Mononuclear cell (primary cell): ENCODE data around the gene RARRES1. TPM values are rescaled to one million over a fixed set of nuclear protein-coding genes. Genes with fewer than 3 reads are reported as not detected.
A peak's percentile ranks its signal among the peaks of the same experiment; 100 is the strongest.
"Not testable (repeated sequence)": the region's sequence is repeated elsewhere in the genome, so short reads cannot be mapped to it uniquely, and the experiment has no call there.

Source experiments
- H3K27me3 ChIP-seq: 2 replicates; pipeline ENCODE4 v1.6.0; 2011; ENCODE audit warnings: low read length, control low read depth; ENCODE audit not compliant: insufficient read depth
- H3K4me1 ChIP-seq: 2 replicates; pipeline ENCODE4 v1.5.1; 2011; ENCODE audit warnings: mild to moderate bottlenecking, low read length, control low read depth; ENCODE audit not compliant: insufficient read depth
- H3K4me3 ChIP-seq: 2 replicates; pipeline ENCODE4 v1.5.1; 2011; ENCODE audit warnings: mild to moderate bottlenecking, low read length, moderate library complexity
- H3K9me3 ChIP-seq: 2 replicates; pipeline ENCODE4 v1.5.1; 2011; ENCODE audit warnings: low read depth, mild to moderate bottlenecking, control low read depth, low read length
- total RNA-seq: library from RNA; depleted of rRNA; stranded (reverse); fragments of >200 nt; gene quantifications from one replicate; pipeline ENCODE4 v1.2.3, GENCODE V29; 2012

RARRES1 gene
- total RNA-seq, 1 donor, result not detected

DNA sequence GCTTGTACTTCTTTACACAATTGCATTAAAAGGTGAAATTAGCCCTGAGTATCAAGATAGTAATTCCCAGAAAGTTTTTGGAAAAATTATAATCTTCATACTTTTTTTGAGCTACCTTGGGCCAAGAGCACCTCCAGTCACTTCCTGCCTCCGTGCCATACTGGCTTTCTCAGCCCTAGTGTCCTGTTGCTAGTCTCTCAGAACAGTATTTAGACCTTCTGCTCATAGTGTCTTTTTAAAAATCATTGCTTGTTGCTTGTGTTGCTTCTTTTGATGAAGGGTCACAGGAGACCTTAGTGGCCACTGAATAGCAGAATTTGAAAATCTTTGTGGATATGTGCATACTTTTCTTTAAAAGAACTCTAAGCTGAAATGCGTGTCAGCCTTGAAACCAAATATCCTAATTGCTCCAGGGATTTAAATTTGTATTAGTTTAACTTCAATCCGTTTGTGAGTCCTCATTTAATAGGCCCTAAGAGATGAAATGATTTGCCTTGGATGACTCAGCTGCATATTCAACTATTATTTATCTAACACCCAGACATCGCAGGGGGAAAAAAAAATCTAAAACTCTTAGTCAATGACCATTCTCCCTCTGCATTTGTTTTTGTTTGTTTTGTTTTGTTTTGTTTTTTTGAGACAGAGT, 30.7 kb downstream of the RARRES1 start:
- Histone ChIP-seq H3K4me1 (no peaks in the 10 kb centered on the region), H3K4me3 (no peak overlapping the region), H3K27me3 (no peaks in the 10 kb centered on the region), H3K9me3 (no peaks in the 10 kb centered on the region)

DNA sequence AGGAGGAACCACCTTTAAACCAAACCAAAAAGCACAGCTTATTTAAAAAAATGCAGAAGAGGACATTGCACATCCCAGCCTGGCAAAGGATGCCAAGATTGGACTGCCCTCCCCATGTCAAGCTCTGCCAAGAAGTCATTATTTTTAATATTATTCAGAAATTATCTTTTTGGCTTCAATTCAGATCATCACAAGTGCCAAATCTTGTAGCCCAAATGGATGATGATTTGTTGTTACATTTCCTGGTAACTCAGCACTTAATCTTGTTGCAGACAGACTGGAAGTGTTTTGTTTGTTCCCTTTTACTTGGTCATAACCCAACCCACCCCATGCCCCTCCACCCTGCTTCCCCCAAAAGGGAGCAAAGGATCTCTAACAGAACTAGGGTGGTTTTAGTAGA, 31.7 kb downstream of the RARRES1 start:
- Histone ChIP-seq H3K9me3 (no peaks in the 10 kb centered on the region), H3K4me1 (no peaks in the 10 kb centered on the region), H3K4me3 (no peak overlapping the region), H3K27me3 (no peaks in the 10 kb centered on the region)

DNA sequence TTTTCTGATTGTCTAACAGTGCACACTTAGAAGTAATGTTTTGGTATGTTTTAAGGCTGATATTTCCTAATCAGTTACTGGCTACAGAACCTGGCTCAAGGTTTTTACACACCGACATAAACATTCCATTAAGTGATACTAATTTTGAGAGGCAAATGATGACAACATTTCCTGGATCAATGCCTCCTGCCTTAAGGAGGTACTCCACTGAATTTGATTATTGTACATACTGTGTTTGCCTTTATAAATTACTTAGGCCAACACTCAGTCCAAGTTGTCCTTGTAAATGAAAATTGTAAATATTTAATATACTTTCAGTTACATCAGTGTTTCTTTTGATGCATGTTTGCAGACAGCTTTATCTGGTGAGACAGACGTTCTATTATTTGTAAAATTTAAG, 35.6 kb downstream of the RARRES1 start:
- no peak overlapping the region for H3K4me3 ChIP-seq
- H3K4me1 ChIP-seq, result no peaks in the 10 kb centered on the region
- H3K27me3 ChIP-seq, result no peaks in the 10 kb centered on the region
- no peaks in the 10 kb centered on the region for H3K9me3 ChIP-seq

DNA sequence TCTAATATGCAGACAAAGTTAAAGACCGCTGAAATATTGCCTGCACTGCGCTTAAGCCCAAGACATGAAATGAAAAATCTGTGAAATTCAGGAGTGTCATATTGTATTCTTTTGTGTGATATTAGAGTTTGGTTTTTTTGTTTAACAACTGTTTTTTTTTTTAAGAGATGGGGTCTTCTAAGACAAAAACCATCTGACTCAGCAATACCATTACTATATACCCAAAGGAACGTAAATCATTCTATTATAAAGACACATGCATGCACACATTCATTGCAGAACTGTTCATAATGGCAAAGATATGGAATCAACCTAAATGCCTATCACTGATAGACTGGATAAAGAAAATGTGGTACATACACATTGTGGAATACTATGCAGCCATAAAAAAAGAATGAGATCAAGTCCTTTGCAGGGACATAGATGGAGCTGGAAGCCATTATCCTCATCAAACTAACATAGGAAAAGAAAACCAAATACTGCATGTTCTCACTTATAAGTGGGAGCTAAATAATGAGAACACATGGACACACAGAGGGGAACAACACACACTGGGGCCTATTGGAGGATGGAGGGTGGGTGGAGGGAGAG, 38.3 kb downstream of the RARRES1 start:
- H3K9me3 ChIP-seq, H3K4me3 ChIP-seq, H3K4me1 ChIP-seq, H3K27me3 ChIP-seq: not testable (repeated sequence)

DNA sequence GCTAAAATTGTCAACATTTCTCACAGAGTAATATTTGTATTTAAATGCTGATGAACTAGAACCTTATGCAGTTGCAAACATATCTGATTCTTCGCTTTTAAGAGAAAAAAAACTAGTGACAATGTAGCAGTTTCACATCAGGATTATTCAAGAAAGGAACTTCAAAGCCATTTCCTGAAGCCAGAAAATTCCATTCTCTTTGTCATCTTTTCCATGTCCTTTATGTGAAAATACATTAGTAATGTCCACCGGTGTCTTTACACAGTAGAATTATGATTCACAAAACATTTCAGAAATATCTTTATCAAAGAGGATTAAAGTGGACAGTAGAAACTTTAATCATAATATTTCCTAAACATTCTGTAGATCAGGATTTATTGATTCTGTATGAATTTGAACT, 47.1 kb downstream of the RARRES1 start:
- Histone ChIP-seq H3K9me3 (no peaks in the 10 kb centered on the region), H3K4me3 (no peak overlapping the region), H3K4me1 (no peaks in the 10 kb centered on the region), H3K27me3 (no peaks in the 10 kb centered on the region)

DNA sequence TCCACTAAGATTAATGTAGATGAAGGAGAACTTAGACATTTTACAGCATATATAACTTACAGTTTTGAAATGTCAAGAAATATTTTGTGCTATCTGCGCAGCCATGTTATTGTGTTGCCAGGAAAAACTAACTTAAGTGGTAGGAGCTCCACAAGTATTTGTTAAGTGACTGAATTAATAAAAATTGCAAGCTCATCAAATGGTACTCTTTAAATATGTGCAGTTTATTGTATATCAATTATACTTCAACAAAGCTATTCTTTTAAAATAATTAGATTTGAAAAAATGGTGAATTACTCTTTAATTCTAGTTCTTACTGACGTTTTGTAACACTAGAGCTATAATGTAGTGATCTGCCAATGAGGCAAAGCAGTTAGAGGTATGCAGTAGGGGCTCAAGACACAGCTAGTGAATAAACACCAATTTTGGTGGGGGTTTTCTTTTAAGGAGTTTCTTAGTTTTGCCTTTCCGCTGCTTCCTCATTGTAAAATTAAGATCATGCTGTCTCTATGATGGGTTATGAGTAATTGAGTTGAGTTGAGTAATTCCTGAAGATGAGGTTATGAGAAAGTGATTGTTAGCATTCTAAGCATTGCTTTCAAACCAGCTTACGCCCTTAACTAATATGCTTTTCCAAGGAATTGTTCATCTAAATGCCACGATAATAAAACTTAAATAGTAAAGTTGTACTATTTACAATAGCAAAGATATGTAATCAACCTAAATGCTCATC, 48.9 kb downstream of the RARRES1 start:
- H3K4me1 ChIP-seq, result no peaks in the 10 kb centered on the region
- H3K9me3 ChIP-seq, result no peaks in the 10 kb centered on the region
- H3K27me3 ChIP-seq, result no peaks in the 10 kb centered on the region
- H3K4me3 ChIP-seq, result no peak overlapping the region

DNA sequence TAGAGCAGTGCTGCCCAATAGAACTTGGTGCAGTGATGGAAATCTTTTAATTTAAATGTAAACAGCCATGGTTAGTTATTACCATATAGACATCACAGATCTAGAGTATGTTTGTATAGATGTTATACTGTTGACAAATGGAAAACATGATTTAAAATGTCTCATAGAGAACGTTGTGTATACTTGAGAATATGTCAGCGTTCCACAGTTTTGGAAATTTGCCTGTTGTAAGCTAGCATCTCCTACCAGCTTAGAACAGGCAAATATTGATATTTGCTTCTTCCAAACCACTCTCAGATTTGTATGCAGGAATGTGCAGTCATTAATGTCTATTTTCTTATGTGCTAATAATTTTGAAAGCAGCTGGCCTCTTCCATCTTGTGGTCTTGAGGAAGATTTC, 51.4 kb downstream of the RARRES1 start:
- Histone ChIP-seq H3K9me3 (no peaks in the 10 kb centered on the region), H3K27me3 (no peaks in the 10 kb centered on the region)

DNA sequence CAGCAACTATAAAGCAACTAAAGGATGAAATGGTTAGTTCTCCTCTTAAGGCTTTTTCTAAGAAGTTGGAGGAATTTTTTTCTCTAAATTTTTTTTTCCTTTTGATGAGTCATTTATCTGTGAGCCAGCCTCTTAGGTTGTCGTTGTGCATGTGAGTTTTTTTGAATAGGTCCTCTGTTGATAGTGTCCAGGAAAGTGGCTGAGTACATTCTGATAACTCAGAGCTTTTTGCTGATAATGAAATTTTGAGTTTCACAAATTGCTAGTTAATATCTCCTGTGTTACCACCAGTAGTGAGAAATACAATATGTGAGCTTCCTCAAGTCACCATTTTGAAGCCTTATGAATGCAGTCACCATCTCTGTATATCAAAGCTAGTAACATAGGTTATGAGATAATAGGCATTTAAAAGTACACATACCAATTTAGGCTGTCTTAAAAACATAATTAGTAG, 52.7 kb downstream of the RARRES1 start:
- Histone ChIP-seq H3K4me3 (no peak overlapping the region), H3K9me3 (no peaks in the 10 kb centered on the region), H3K4me1 (no peaks in the 10 kb centered on the region), H3K27me3 (no peaks in the 10 kb centered on the region)

More for the DNA sequence above, 51.4 kb downstream of the RARRES1 start:
- Histone ChIP-seq H3K4me3 (no peak overlapping the region), H3K4me1 (no peaks in the 10 kb centered on the region)

DNA sequence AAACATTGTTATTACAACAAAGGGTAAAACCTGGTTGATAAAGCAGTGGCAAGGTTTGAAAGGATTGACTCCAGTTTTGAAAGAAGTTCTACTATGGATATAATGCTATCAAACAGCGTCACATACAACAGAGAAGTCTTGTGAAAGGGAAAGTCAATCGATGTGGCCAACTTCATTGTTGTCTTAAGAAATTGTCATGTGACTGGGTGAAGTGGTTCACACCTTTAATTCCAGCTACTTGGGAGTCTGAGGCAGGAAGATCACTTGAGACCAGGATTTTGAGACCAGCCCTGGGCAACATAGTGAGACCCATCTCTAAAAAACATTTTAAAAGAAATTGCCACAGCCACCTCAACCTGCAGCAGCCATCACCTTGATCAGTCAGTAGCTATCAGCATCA, 53.6 kb downstream of the RARRES1 start:
- no peaks in the 10 kb centered on the region for H3K4me1 ChIP-seq
- H3K27me3 ChIP-seq, result no peaks in the 10 kb centered on the region
- no peak overlapping the region for H3K4me3 ChIP-seq
- H3K9me3 ChIP-seq, result no peaks in the 10 kb centered on the region

DNA sequence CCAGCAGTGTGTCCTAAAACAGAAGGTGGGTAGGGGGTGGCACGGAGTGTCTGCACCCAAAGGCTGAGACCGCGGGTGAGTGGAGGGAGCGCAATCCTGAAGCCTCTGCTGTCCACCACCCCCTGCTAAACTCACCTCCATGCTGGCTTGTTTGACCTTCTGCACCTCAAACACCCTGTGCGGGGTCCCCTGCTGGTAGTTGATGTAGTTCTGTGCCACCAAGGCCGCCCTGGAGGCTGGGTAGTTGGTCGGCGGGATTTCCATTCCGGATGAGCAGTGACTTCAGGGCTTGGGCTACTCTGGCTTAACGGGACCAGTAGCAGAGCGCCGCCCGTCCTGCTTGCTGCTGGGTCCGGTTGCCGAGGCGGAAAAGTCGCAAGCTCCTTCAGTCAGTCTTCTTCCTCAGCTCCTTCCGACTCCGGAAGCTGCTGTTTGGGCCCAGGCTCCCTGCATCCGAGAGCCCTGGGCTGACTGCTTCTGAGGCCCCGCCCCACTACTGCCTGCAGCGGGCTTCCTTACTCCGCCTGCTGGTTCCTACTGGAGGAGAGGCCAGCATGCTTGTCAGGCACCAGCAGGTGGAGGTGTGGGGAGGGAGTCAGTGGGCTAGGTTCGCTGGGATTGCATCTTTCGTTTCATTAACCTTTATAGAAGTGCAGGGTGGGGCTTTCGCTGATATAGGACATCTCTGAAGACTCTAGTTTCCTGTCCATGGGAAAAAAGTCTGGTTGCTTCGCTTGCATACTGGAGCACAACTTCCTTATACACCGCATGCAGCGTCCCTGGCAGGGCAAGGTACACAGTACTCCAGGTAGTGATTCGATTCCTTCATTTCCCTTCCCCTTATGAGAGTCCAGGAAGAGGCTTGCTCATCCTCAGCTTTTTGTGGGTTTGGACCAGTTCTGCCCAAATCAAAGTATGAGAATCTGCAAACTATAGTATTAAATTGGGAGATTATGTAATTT, 59.8 kb downstream of the RARRES1 start, which contains the start of gene LXN:
LXN (minus strand) TSS at position 434 of the 962 bp plus-strand sequence; CDS start at position 264, 170 bp downstream.
- Histone ChIP-seq H3K4me3 (peak within 1 kb of the TSS; percentile 45), H3K9me3 (no peaks in the 10 kb centered on the region), H3K4me1 (peaks cover 13% of the 10 kb centered on the region), H3K27me3 (no peaks in the 10 kb centered on the region)

DNA sequence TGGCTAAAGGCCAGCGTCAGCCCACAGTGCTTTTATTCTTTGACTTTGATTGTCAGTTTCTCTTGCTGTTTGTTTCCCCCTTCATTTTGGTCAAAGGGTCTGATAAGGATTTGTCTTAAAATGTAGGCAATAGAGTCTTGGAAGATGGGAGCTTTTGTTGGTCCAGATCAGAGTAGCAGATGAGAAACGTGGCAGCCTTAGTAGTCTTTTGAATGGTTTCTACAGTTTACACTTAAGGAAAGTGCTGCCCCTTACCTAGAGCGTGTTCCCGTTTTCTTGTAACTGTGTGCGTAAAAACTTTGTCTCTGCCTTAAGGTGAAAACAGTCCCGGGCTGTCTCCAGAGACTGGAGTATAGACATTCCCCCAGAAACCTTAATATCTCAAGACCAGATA, 60.4 kb downstream of the RARRES1 start:
- H3K9me3 ChIP-seq, result no peaks in the 10 kb centered on the region
- H3K27me3 ChIP-seq, result no peaks in the 10 kb centered on the region
- peak overlapping the region; percentile 45 for H3K4me3 ChIP-seq
- H3K4me1 ChIP-seq, result peaks cover 13% of the 10 kb centered on the region

DNA sequence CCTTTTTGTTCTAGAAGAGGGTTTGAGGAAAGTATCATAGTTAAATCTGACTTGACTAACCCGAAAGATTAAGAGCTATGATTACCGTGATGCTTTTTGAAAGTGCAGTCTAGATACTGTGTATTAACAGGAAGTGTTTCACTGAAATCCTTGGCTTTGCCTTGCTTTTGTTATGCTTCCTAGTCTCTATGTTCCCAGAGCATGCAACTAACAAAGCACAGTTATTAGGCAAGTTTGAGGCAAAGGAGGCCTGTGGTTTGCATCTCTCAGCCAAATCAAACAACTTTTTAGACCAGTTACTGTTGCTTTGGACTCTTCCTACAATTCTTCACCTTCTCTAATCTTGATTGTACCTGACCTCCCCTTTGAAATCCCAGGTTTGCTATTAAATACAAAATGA, 63.8 kb downstream of the RARRES1 start:
- Histone ChIP-seq H3K9me3 (no peaks in the 10 kb centered on the region), H3K27me3 (no peaks in the 10 kb centered on the region)

DNA sequence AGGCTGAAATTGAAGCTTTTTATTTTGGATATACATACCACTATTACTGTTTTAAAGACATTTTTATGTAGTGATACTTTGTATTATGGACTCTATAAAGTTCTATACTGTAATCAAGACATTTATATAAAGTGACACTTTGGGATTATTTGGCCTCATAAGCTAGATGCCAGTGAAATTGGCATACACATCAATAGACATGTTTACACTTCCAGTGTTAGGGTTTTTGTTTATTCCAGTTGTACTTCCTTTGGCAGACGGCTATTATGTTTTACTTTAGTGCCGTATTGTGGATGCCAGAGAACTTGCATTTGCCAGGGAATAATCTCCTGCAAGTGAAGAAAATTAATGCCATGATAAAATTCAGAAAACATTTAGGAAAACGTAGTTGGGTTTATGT, 65.8 kb downstream of the RARRES1 start:
- no peaks in the 10 kb centered on the region for H3K27me3 ChIP-seq
- no peak overlapping the region for H3K4me3 ChIP-seq
- H3K4me1 ChIP-seq, result no peaks in the 10 kb centered on the region
- no peaks in the 10 kb centered on the region for H3K9me3 ChIP-seq

More for the DNA sequence above, 63.8 kb downstream of the RARRES1 start:
- no peak overlapping the region for H3K4me3 ChIP-seq
- H3K4me1 ChIP-seq, result peaks cover 13% of the 10 kb centered on the region

DNA sequence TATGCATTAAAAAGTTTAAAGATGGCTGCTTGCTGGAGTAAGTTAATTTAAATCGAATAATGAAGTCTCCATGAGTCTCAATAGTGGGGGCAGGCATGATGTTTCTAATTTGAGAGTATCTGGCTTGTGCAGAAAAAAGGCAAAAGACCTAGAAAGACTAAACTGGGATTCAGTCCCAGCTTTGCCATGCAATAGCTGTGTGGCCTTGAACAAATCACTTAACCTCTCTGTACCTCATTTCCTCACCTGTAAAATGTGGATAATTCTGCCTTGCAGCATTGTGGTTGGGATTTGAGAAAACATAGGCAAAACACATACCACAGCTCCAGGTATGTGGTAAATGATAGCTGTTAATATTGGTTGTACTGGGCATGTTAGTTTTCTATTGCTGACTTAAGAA, 68.4 kb downstream of the RARRES1 start:
- Histone ChIP-seq H3K4me1 (no peaks in the 10 kb centered on the region), H3K27me3 (no peaks in the 10 kb centered on the region), H3K9me3 (no peaks in the 10 kb centered on the region), H3K4me3 (no peak overlapping the region)

DNA sequence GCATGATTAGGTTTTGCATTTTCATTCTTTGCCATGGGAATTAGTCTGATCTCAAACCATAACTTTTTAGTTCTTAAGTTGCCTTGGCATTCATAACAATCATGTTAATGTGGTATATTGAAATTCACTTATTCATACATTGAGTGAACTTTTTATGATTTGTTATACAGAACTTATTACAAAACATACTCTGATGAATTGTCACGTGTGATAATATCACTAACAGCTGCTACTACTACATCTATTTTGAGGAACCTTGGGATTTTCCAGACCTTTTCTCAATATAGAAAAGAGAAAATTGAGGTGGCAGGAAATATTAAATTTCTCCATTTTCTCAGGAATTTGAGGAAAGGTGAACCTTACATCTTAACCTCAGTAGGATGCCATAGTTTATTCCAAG, 69.0 kb downstream of the RARRES1 start:
- no peaks in the 10 kb centered on the region for H3K9me3 ChIP-seq
- H3K4me3 ChIP-seq, result no peak overlapping the region
- no peaks in the 10 kb centered on the region for H3K4me1 ChIP-seq
- H3K27me3 ChIP-seq, result no peaks in the 10 kb centered on the region
